Prostate gland (tissue), 2 donors: ENCODE measurements around the gene ACOT11.

Experiments used
- CTCF ChIP-seq, 4 experiments: fragments of 200-600 bp in 2 of 4; fragments of 450-650 bp in 2 of 4; sonication (generic) in 2 of 4; IDR thresholded peaks; 1 replicate in 3 of 4; 2 replicates in 1 of 4; pipeline ENCODE4 v1.5.1; 2016 to 2019; ENCODE audit warnings: antibody characterized with exemption in 4 of 4, mild to moderate bottlenecking in 2 of 4, moderate library complexity in 2 of 4
- POLR2AphosphoS5 ChIP-seq: sonication (generic); formaldehyde crosslinking; IDR thresholded peaks from one replicate; pipeline ENCODE4 v1.6.1; 2017; ENCODE audit warnings: antibody characterized with exemption

- TF ChIP-seq CTCF (IDR thresholded peaks at IDR 0.05) (no peak), POLR2AphosphoS5 (no peak)
Measured at GRCh38 chr1:54557671-54558355, 9.8 kb downstream of the ACOT11 start.
